Endothelial cell of umbilical vein (primary cell): Measurements from ENCODE around the gene MTHFR. TPM values are rescaled to one million over a fixed set of nuclear protein-coding genes. Genes with fewer than 3 reads are reported as not detected.

Experiments
- BruUV-seq: library from RNA; stranded (reverse); fragments of 400-500 nt; replicated peaks from 2 replicates; lab custom pipeline; 2021; lab: Mats Ljungman, UMichigan
- CTCF ChIA-PET: fragments of 300-600, 350-600 bp; sonication (Branson Sonifier 250); formaldehyde crosslinking; loops from one replicate; lab custom pipeline; 2021; ENCODE audit warnings: antibody characterized with exemption, inconsistent platforms; lab: Charles Lee
- POLR2A ChIA-PET: fragments of 300-600, 350-600 bp; sonication (Branson Sonifier 250); formaldehyde crosslinking; loops from one replicate; lab custom pipeline; 2021; ENCODE audit warnings: antibody characterized with exemption, inconsistent platforms; lab: Charles Lee
- DNase-seq: peaks from one replicate; pipeline ENCODE4 v3.0.0-alpha.2; 2011; ENCODE audit warnings: low read depth, low spot score
- FAIRE-seq: peaks from 2 replicates; lab custom pipeline; 2011; peaks lifted over from hg19 to GRCh38; lab: Jason Lieb, UNC
- H2AFZ ChIP-seq: 2 replicates; pipeline ENCODE4 v1.6.0; 2012; ENCODE audit warnings: low read depth, low read length, control low read depth, inconsistent platforms
- H3K27ac ChIP-seq: 2 replicates; pipeline ENCODE4 v1.5.1; 2011; ENCODE audit warnings: low read depth, mild to moderate bottlenecking, control low read depth, low read length, moderate library complexity; ENCODE audit not compliant: insufficient read depth
- H3K27me3 ChIP-seq, 2 experiments: 2 replicates each; pipeline versions ENCODE4 v1.6.0 to v1.6.1; 2011; ENCODE audit warnings: low read length in 2 of 2, mixed read lengths in 1 of 2; ENCODE audit not compliant: control insufficient read depth in 2 of 2, insufficient read depth in 2 of 2
- H3K36me3 ChIP-seq, 2 experiments: 2 replicates in 1 of 2; 3 replicates in 1 of 2; pipeline ENCODE4 v1.5.1; 2011; ENCODE audit warnings: low read length in 2 of 2, mild to moderate bottlenecking in 1 of 2, moderate library complexity in 1 of 2; ENCODE audit not compliant: control insufficient read depth in 2 of 2, insufficient read depth in 2 of 2; ENCODE audit errors: extremely low read depth in 1 of 2
- H3K4me1 ChIP-seq: 3 replicates; pipeline ENCODE4 v1.5.1; 2011; ENCODE audit warnings: mild to moderate bottlenecking, low read length; ENCODE audit not compliant: control insufficient read depth, insufficient read depth; ENCODE audit errors: extremely low read depth
- H3K4me2 ChIP-seq: 2 replicates; pipeline ENCODE4 v1.6.1; 2011; ENCODE audit warnings: low read length, control low read depth, mixed read lengths; ENCODE audit not compliant: insufficient read depth
- H3K4me3 ChIP-seq, 3 experiments: fragments of 200-600 bp in 1 of 3; sonication (generic), shearing (Covaris generic) in 1 of 3; replicated peaks in 1 of 3; 2 replicates each; pipeline ENCODE4 v1.5.1; 2011 to 2016; ENCODE audit warnings: control low read depth in 3 of 3, low read length in 3 of 3, mild to moderate bottlenecking in 2 of 3, inconsistent platforms in 1 of 3, low read depth in 1 of 3, moderate library complexity in 1 of 3; ENCODE audit not compliant: insufficient read depth in 1 of 3
- H3K79me2 ChIP-seq: 2 replicates; pipeline ENCODE4 v1.6.0; 2012; ENCODE audit warnings: low read length, inconsistent platforms; ENCODE audit not compliant: control insufficient read depth, insufficient read depth
- H3K9ac ChIP-seq: replicated peaks from 2 replicates; pipeline ENCODE3; 2011; ENCODE audit warnings: low read length, control low read depth; ENCODE audit not compliant: insufficient read depth; ENCODE audit errors: extremely low read depth
- H3K9me1 ChIP-seq: replicated peaks from 3 replicates; pipeline ENCODE4 v1.6.0; 2011; ENCODE audit warnings: mild to moderate bottlenecking, low read length; ENCODE audit not compliant: control insufficient read depth, insufficient read depth; ENCODE audit errors: extremely low read depth
- H3K9me3 ChIP-seq: replicated peaks from 2 replicates; pipeline ENCODE4 v1.5.1; 2012; ENCODE audit warnings: low read length, inconsistent platforms; ENCODE audit not compliant: control insufficient read depth, insufficient read depth
- H4K20me1 ChIP-seq: replicated peaks from 2 replicates; pipeline ENCODE3; 2011; ENCODE audit warnings: mild to moderate bottlenecking, low read length; ENCODE audit not compliant: control insufficient read depth, insufficient read depth; ENCODE audit errors: extremely low read depth
- EZH2 ChIP-seq: IDR thresholded peaks from 2 replicates; pipeline ENCODE4 v1.6.1; 2012; ENCODE audit warnings: borderline replicate concordance, low read depth, mild to moderate bottlenecking, moderate library complexity, low read length, inconsistent platforms; ENCODE audit not compliant: severe bottlenecking
- FOS ChIP-seq: IDR thresholded peaks from 2 replicates; pipeline ENCODE4 v1.6.1; 2011; ENCODE audit warnings: mild to moderate bottlenecking, low read length, moderate library complexity, borderline replicate concordance; ENCODE audit not compliant: insufficient read depth
- GATA2 ChIP-seq: IDR thresholded peaks from 2 replicates; pipeline ENCODE4 v1.7.0; 2011; ENCODE audit warnings: low read depth, mild to moderate bottlenecking, moderate library complexity, mixed read lengths, low read length; ENCODE audit not compliant: insufficient read length, insufficient read depth
- JUN ChIP-seq: IDR thresholded peaks from 2 replicates; pipeline ENCODE4 v1.6.1; 2011; ENCODE audit warnings: borderline replicate concordance, low read depth; ENCODE audit not compliant: insufficient read length, insufficient read depth
- MYC ChIP-seq: IDR thresholded peaks from one replicate; pipeline ENCODE4 v1.6.1; 2011; ENCODE audit warnings: mild to moderate bottlenecking, low read depth, low read length
- POLR2A ChIP-seq: IDR thresholded peaks from 2 replicates; pipeline ENCODE4 v1.6.1; 2012; ENCODE audit warnings: low read depth, mild to moderate bottlenecking, control low read depth, low read length
- POLR2AphosphoS5 ChIP-seq: IDR thresholded peaks from 2 replicates; pipeline ENCODE4 v1.6.1; 2012; ENCODE audit warnings: low read depth, mild to moderate bottlenecking, control low read depth, low read length, moderate library complexity; ENCODE audit not compliant: insufficient read depth
- dilution Hi-C: fragments of 300-500 bp; cut with MboI; formaldehyde crosslinking; loops from one replicate; pipeline ENCODE4 v1.15.0; 2019; ENCODE audit warnings: low sequenced_read_pairs; ENCODE audit not compliant: extremely low pct_ligation_motif_present
- intact Hi-C: fragments of 100-400 bp; cut with micrococcal nuclease; formaldehyde crosslinking; loops from one replicate; pipeline ENCODE4 v1.10.0; 2022
- polyA plus RNA-seq, 4 experiments: library from polyadenylated mRNA; depleted of rRNA in 3 of 4; stranded (reverse) in 3 of 4; unstranded in 1 of 4; fragments of >200 nt; gene quantifications; 2 replicates each; pipeline versions ENCODE4 v1.2.1 to v1.2.3, GENCODE V29; 2011 to 2012; ENCODE audit warnings: missing spikeins in 1 of 4
- total RNA-seq: library from RNA; stranded (reverse); gene quantifications from 2 replicates; pipeline ENCODE4 v1.2.3, GENCODE V29; 2021
- TF ChIP-seq, protein P1 (sequence below), 2 donors: IDR thresholded peaks; 1 replicate in 1 of 2; 2 replicates in 1 of 2; pipeline ENCODE4 v1.5.1; 2011; ENCODE audit warnings: low read length in 2 of 2, mild to moderate bottlenecking in 2 of 2, moderate library complexity in 2 of 2, control low read depth in 1 of 2, inconsistent platforms in 1 of 2, low read depth in 1 of 2; ENCODE audit not compliant: insufficient read depth in 1 of 2; ENCODE audit errors: extremely low read depth in 1 of 2
- TF ChIP-seq, protein P2 (sequence below): IDR thresholded peaks from 2 replicates; pipeline ENCODE4 v1.6.1; 2011; ENCODE audit not compliant: insufficient read depth, insufficient read length

MTHFR gene
- total and polyA plus RNA-seq, 2 donors (not counting 3 experiments of a cell fraction or from before 2014, with no cell fraction given): 13.8 to 25.3 TPM

DNA sequence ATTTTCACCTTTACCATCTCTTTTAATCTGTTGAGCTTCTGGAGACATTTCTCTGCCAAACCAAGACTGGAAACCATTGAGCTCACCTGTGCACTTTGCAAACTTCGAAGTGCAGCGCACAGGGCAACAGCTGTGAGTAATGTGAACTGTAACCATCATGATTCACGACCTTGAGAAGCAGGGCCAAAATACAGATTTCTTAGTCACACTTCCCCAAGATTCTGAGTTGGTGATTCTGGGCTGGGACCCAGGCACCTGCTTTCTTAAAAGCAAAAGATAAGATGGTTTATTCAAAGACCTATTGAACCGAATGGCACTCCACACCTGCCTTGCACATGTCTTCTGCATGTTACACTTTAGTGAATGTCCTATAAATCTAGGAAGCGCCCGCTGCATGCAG lies 59.7 kb downstream of the MTHFR start:
- CTCF ChIA-PET: interaction anchor here (0.6 to 1.4 kb wide), 3 partner anchors 9 to 96 kb away, joined by 3 to 4 read pairs (median 3); no protein-coding TSS in a partner anchor
- no peak for FAIRE-seq
- Histone ChIP-seq H3K27me3 (no peaks in the 10 kb centered on the region), H3K4me2 (no peak overlapping the region), H3K9ac (no peak overlapping the region), H3K79me2 (no peaks in the 10 kb centered on the region), H3K9me1 (no peaks in the 10 kb centered on the region), H3K9me3 (no peaks in the 10 kb centered on the region), H4K20me1 (no peaks in the 10 kb centered on the region), H2AFZ (no peak overlapping the region), H3K4me3 (no peak overlapping the region), H3K36me3 (peaks cover 0 to 7% of the 10 kb centered on the region in 2 experiments), H3K4me1 (no peaks in the 10 kb centered on the region), H3K27ac (no peak overlapping the region)
- BruUV-seq: no TSS peak
- TF ChIP-seq GATA2 (no peak), FOS (no peak), POLR2A (no peak), MYC (no peak), POLR2AphosphoS5 (no peak), EZH2 (no peak), JUN (no peak)
- TF ChIP-seq, protein P1, sequence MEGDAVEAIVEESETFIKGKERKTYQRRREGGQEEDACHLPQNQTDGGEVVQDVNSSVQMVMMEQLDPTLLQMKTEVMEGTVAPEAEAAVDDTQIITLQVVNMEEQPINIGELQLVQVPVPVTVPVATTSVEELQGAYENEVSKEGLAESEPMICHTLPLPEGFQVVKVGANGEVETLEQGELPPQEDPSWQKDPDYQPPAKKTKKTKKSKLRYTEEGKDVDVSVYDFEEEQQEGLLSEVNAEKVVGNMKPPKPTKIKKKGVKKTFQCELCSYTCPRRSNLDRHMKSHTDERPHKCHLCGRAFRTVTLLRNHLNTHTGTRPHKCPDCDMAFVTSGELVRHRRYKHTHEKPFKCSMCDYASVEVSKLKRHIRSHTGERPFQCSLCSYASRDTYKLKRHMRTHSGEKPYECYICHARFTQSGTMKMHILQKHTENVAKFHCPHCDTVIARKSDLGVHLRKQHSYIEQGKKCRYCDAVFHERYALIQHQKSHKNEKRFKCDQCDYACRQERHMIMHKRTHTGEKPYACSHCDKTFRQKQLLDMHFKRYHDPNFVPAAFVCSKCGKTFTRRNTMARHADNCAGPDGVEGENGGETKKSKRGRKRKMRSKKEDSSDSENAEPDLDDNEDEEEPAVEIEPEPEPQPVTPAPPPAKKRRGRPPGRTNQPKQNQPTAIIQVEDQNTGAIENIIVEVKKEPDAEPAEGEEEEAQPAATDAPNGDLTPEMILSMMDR (IDR thresholded peaks at IDR 0.05; ENCODE audit: extremely low read depth in 1 of 2, insufficient read depth in 1 of 2, low read depth in 1 of 2, low read length in 2 of 2): no peak
- TF ChIP-seq, protein P2, sequence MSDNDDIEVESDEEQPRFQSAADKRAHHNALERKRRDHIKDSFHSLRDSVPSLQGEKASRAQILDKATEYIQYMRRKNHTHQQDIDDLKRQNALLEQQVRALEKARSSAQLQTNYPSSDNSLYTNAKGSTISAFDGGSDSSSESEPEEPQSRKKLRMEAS: no peak
- intact Hi-C loops (loop anchor here (1.0 kb wide), 1 partner anchor 38 kb away; no protein-coding TSS in a partner anchor), dilution Hi-C loops (no loop called here)
- POLR2A ChIA-PET: no interaction called here
- peak; percentile 12 for DNase-seq
